GM12878 (cell line): ENCODE measurements around the gene ANO10. TPM values are rescaled to one million over a fixed set of nuclear protein-coding genes. Genes with fewer than 3 reads are reported as not detected.

Experiments used
- ATAC-seq: fragments of 200-7000 bp; cut with Tn5 transposase; 3 replicates; pipeline ENCODE4 v1.9.1; 2020; ENCODE audit warnings: mild to moderate bottlenecking, moderate library complexity
- BruUV-seq: library from RNA; stranded (reverse); fragments of 400-500 nt; replicated peaks from 2 replicates; lab custom pipeline; 2021; lab: Mats Ljungman, UMichigan
- CTCF ChIA-PET: fragments of 300-600 bp; sonication (Branson Sonifier 250); formaldehyde crosslinking; extraction: SDS; loops from one replicate; lab custom pipeline; 2021; ENCODE audit warnings: inconsistent platforms; lab: Yijun Ruan, JAX
- POLR2A ChIA-PET: fragments of 350-600 bp; formaldehyde crosslinking; extraction: SDS; loops from one replicate; lab custom pipeline; 2021; ENCODE audit warnings: inconsistent platforms; lab: Charles Lee
- RAD21 ChIA-PET: fragments of 300-600 bp; sonication (Branson Sonifier 250); formaldehyde crosslinking; loops from one replicate; lab custom pipeline; 2023; ENCODE audit warnings: antibody characterized with exemption; ENCODE audit not compliant: unreplicated experiment; lab: Charles Lee
- SMC1A ChIA-PET: fragments of 300-600 bp; sonication (Branson Sonifier 250); formaldehyde crosslinking; loops from one replicate; lab custom pipeline; 2023; ENCODE audit not compliant: unreplicated experiment, uncharacterized antibody; lab: Charles Lee
- DNase-seq: peaks from one replicate; pipeline ENCODE4 v3.0.0-alpha.2; 2011; ENCODE audit warnings: low read depth, low spot score
- FAIRE-seq: peaks from 3 replicates; lab custom pipeline; 2011; peaks lifted over from hg19 to GRCh38; lab: Jason Lieb, UNC
- H2AFZ ChIP-seq: 2 replicates; pipeline ENCODE4 v1.6.0; 2011; ENCODE audit warnings: low read depth, low read length, control low read depth; ENCODE audit not compliant: control insufficient read depth
- H3K27ac ChIP-seq: 2 replicates; pipeline ENCODE4 v1.5.1; 2011; ENCODE audit warnings: control low read depth; ENCODE audit not compliant: control insufficient read depth, insufficient read depth
- H3K27me3 ChIP-seq, 2 experiments: replicated peaks in 1 of 2; 2 replicates each; pipeline versions ENCODE4 v1.6.0 to v1.6.1; 2011; ENCODE audit warnings: low read length in 1 of 2; ENCODE audit not compliant: control insufficient read depth in 2 of 2, insufficient read depth in 2 of 2
- H3K36me3 ChIP-seq, 2 experiments: 2 replicates each; pipeline ENCODE4 v1.5.1; 2011; ENCODE audit warnings: low read length in 1 of 2; ENCODE audit not compliant: control insufficient read depth in 2 of 2, insufficient read depth in 2 of 2
- H3K4me1 ChIP-seq: 2 replicates; pipeline ENCODE4 v1.6.1; 2011; ENCODE audit warnings: mild to moderate bottlenecking, low read length, moderate library complexity, mixed read lengths; ENCODE audit not compliant: control insufficient read depth, insufficient read depth
- H3K4me2 ChIP-seq: 2 replicates; pipeline ENCODE4 v1.6.0; 2011; ENCODE audit warnings: control low read depth; ENCODE audit not compliant: control insufficient read depth, insufficient read depth
- H3K4me3 ChIP-seq: fragments of 200-600 bp; sonication (generic); 2 replicates; pipeline ENCODE4 v1.5.1; 2016
- H3K79me2 ChIP-seq: 2 replicates; pipeline ENCODE4 v1.6.0; 2011; ENCODE audit warnings: low read length; ENCODE audit not compliant: control insufficient read depth, insufficient read depth
- H3K9ac ChIP-seq: 2 replicates; pipeline ENCODE4 v1.8.0; 2011; ENCODE audit warnings: low read length, control low read depth, mixed read lengths; ENCODE audit not compliant: control insufficient read depth, insufficient read depth
- H3K9me3 ChIP-seq: replicated peaks from 3 replicates; pipeline ENCODE4 v1.5.1; 2011; ENCODE audit warnings: mild to moderate bottlenecking, low read length; ENCODE audit not compliant: control insufficient read depth, insufficient read depth
- H4K20me1 ChIP-seq: 2 replicates; pipeline ENCODE4 v1.6.0; 2011; ENCODE audit not compliant: control insufficient read depth, insufficient read depth
- CBX5 ChIP-seq: sonication (generic); IDR thresholded peaks from 2 replicates; pipeline ENCODE4 v1.6.1; 2016; ENCODE audit warnings: low read depth, moderate library complexity, mild to moderate bottlenecking, inconsistent platforms
- CREM ChIP-seq: IDR thresholded peaks from 2 replicates; pipeline ENCODE4 v1.6.1; 2014; ENCODE audit warnings: antibody characterized with exemption, low read depth
- GABPA ChIP-seq: IDR thresholded peaks from 2 replicates; pipeline ENCODE4 v1.6.1; 2014; ENCODE audit warnings: antibody characterized with exemption, low read depth, mild to moderate bottlenecking, inconsistent platforms
- NR2C2 ChIP-seq: IDR thresholded peaks from 2 replicates; pipeline ENCODE4 v1.6.1; 2011; ENCODE audit warnings: borderline replicate concordance, low read depth; ENCODE audit not compliant: control insufficient read depth, insufficient read length
- NRF1 ChIP-seq: conservative IDR thresholded peaks from 2 replicates; pipeline ENCODE4 v1.6.1; 2011; ENCODE audit warnings: mild to moderate bottlenecking, low read depth, low read length, improper control_type of control experiment
- PAX5 ChIP-seq: IDR thresholded peaks from 2 replicates; pipeline ENCODE4 v1.6.1; 2011; ENCODE audit warnings: low read depth, low read length, borderline replicate concordance
- SUZ12 ChIP-seq: fragments of 200-600 bp; sonication (generic); IDR thresholded peaks from one replicate; pipeline ENCODE4 v1.6.1; 2018; ENCODE audit warnings: antibody characterized with exemption, mild to moderate bottlenecking; ENCODE audit not compliant: unreplicated experiment
- TAF1 ChIP-seq: IDR thresholded peaks from 2 replicates; pipeline ENCODE4 v1.6.1; 2011; ENCODE audit warnings: mild to moderate bottlenecking, low read depth, low read length, borderline replicate concordance
- ZSCAN29 ChIP-seq: fragments of 450-650 bp; IDR thresholded peaks from 2 replicates; pipeline ENCODE4 v1.6.1; 2017; ENCODE audit warnings: mild to moderate bottlenecking, moderate library complexity
- WGBS: methylation state at CpG from one replicate; pipeline ENCODE4 v1.1.6; 2016; ENCODE audit warnings: low lambda C conversion rate; ENCODE audit not compliant: insufficient replicate concordance, insufficient coverage; ENCODE audit errors: missing lambda C conversion rate; 5-methylcytosine and 5-hydroxymethylcytosine counted together
- in situ Hi-C: fragments of 300-500 bp; cut with MboI; formaldehyde crosslinking; loops from 9 replicates; pipeline ENCODE4 v1.14.3; 2018; ENCODE audit warnings: mixed read lengths
- intact Hi-C: fragments of 100-400 bp; cut with micrococcal nuclease; formaldehyde crosslinking; loops from one replicate; pipeline ENCODE4 v1.14.2; 2022; ENCODE audit not compliant: unreplicated experiment
- polyA plus RNA-seq, 11 experiments: library from polyadenylated mRNA; depleted of rRNA in 4 of 11; unstranded in 6 of 11; stranded (reverse) in 5 of 11; fragments of >200 nt; fragmentation: Nextera tagmentation in 4 of 11; fragmentation: Illumina TruSeq in 1 of 11; extraction: Ambion mirVana in 4 of 11; extraction: Trizol in 1 of 11; gene quantifications; 1 replicate in 1 of 11; 2 replicates in 10 of 11; pipeline versions ENCODE4 v1.2.1 to v1.2.3, GENCODE V29; 2011 to 2016; ENCODE audit warnings: inconsistent platforms in 2 of 11, missing spikeins in 2 of 11, low read depth in 1 of 11
- total RNA-seq, 4 experiments: library from RNA; depleted of rRNA in 3 of 4; stranded (reverse); fragments of >200 nt in 3 of 4; fragmentation: Illumina TruSeq in 1 of 4; extraction: Trizol in 1 of 4; gene quantifications; 2 replicates each; pipeline versions ENCODE4 v1.2.1 to v1.2.3, GENCODE V29; 2013 to 2021
- TF ChIP-seq, protein P1 (sequence below): fragments of 150-350 bp; IDR thresholded peaks from 2 replicates; pipeline ENCODE4 v1.6.1; 2016; ENCODE audit warnings: low read depth, low read length
- TF ChIP-seq, protein P2 (sequence below): fragments of 450-650 bp; IDR thresholded peaks from 2 replicates; pipeline ENCODE4 v1.6.1; 2017; ENCODE audit warnings: mild to moderate bottlenecking, low read depth, inconsistent platforms; ENCODE audit not compliant: poor library complexity, severe bottlenecking

Gene ANO10
- total and polyA plus RNA-seq, 10 of the 15 experiments (the other 5 are each of a cell fraction or from before 2014, with no cell fraction given), result 0.29 to 21.9 (median 1.6) TPM

DNA sequence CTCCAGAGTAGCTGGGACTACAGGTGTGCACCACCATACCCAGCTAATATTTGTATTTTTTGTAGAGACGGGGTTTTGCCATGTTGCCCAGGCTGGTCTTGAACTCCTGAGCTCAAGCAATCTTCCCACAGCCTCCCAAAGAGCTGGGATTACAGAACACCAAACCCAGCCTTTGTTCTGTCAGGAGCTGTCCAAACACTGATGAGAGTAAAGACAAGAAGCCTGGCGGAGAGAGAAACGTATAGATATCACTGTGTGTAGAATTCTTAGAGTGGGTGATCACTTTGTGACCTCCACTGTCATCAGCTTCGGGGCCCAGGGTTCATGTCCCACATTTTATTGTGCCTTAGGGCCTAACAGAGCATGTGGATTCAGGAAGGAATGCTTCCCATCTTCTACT lies 176.0 kb downstream of the ANO10 start:
- BruUV-seq, result no TSS peak
- Histone ChIP-seq H3K4me3 (no peak overlapping the region), H3K27me3 (no peaks in the 10 kb centered on the region), H3K9ac (no peak overlapping the region), H3K4me1 (no peaks in the 10 kb centered on the region), H3K79me2 (no peaks in the 10 kb centered on the region)
- RAD21 ChIA-PET, result no interaction called here
- intact Hi-C loops, result no loop called here
- in situ Hi-C loops, result no loop called here
- POLR2A ChIA-PET, result no interaction called here
- ATAC-seq, result no peak
- TF ChIP-seq CREM (no peak), CBX5 (no peak), TAF1 (no peak), PAX5 (no peak), SUZ12 (no peak), NRF1 (no peak), ZSCAN29 (no peak), GABPA (no peak), NR2C2 (no peak)
- TF ChIP-seq, protein P1, sequence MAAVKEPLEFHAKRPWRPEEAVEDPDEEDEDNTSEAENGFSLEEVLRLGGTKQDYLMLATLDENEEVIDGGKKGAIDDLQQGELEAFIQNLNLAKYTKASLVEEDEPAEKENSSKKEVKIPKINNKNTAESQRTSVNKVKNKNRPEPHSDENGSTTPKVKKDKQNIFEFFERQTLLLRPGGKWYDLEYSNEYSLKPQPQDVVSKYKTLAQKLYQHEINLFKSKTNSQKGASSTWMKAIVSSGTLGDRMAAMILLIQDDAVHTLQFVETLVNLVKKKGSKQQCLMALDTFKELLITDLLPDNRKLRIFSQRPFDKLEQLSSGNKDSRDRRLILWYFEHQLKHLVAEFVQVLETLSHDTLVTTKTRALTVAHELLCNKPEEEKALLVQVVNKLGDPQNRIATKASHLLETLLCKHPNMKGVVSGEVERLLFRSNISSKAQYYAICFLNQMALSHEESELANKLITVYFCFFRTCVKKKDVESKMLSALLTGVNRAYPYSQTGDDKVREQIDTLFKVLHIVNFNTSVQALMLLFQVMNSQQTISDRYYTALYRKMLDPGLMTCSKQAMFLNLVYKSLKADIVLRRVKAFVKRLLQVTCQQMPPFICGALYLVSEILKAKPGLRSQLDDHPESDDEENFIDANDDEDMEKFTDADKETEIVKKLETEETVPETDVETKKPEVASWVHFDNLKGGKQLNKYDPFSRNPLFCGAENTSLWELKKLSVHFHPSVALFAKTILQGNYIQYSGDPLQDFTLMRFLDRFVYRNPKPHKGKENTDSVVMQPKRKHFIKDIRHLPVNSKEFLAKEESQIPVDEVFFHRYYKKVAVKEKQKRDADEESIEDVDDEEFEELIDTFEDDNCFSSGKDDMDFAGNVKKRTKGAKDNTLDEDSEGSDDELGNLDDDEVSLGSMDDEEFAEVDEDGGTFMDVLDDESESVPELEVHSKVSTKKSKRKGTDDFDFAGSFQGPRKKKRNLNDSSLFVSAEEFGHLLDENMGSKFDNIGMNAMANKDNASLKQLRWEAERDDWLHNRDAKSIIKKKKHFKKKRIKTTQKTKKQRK, result no peak
- TF ChIP-seq, protein P2, sequence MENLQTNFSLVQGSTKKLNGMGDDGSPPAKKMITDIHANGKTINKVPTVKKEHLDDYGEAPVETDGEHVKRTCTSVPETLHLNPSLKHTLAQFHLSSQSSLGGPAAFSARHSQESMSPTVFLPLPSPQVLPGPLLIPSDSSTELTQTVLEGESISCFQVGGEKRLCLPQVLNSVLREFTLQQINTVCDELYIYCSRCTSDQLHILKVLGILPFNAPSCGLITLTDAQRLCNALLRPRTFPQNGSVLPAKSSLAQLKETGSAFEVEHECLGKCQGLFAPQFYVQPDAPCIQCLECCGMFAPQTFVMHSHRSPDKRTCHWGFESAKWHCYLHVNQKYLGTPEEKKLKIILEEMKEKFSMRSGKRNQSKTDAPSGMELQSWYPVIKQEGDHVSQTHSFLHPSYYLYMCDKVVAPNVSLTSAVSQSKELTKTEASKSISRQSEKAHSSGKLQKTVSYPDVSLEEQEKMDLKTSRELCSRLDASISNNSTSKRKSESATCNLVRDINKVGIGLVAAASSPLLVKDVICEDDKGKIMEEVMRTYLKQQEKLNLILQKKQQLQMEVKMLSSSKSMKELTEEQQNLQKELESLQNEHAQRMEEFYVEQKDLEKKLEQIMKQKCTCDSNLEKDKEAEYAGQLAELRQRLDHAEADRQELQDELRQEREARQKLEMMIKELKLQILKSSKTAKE, result no peak
- TF ChIP-seq, all 136 proteins: peak for 0
- no peaks in the 10 kb centered on the region for H4K20me1 ChIP-seq
- ChIA-PET SMC1A (interaction anchor here (1.3 kb wide), 1 partner anchor 15 kb away, joined by 6 read pairs; no protein-coding TSS in a partner anchor), CTCF (interaction anchor here (0.6 kb wide), 1 partner anchor 474 kb away, joined by 3 read pairs; no protein-coding TSS in a partner anchor)
- DNase-seq (no peak), FAIRE-seq (no peak)
- H3K36me3 ChIP-seq, result no peaks in the 10 kb centered on the region
- WGBS, result 23% methylated on average over 4 of the region's 4 CpGs
- H2AFZ ChIP-seq, result no peak overlapping the region
- no peaks in the 10 kb centered on the region for H3K9me3 ChIP-seq
- H3K27ac ChIP-seq, result no peak overlapping the region
- H3K4me2 ChIP-seq, result no peak overlapping the region
